Esophagus muscularis mucosa (tissue), 3 donors: ENCODE data around the gene WDR4.
A peak's percentile ranks its signal among the peaks of the same experiment; 100 is the strongest.

Experiments used
- CTCF ChIP-seq, 3 experiments: fragments of 200-600 bp in 2 of 3; fragments of 450-650 bp in 1 of 3; sonication (generic) in 2 of 3; IDR thresholded peaks; one replicate each; pipeline ENCODE4 v1.5.1; 2017 to 2019; ENCODE audit warnings: antibody characterized with exemption in 3 of 3, mild to moderate bottlenecking in 2 of 3, moderate library complexity in 1 of 3
- EP300 ChIP-seq: sonication (generic); formaldehyde crosslinking; IDR thresholded peaks from one replicate; pipeline ENCODE4 v1.6.1; 2017; ENCODE audit warnings: antibody characterized with exemption

DNA sequence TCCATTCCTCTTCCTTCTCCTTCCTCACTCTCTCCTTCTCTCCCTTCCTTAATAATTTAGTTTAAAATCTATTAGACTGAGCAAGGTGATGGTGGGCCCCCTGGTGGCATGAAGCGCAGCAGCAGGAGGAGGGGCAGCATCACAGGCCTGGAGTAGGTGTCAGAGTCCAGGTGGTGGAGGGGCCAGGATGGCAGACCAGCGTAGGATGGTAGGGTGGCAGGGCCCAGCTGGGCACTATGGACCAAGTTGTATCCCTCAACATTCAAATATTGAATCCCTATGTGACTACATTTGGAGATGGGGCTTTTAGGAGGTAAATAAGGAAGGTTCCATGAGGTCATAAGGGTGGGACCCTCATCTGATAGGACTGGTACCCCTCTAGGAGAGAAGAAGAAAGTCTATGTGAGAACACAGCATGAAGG lies 61.0 kb downstream of the WDR4 start:
- TF ChIP-seq CTCF (IDR thresholded peaks at IDR 0.05) (peak; percentile 85 to 95 (median 89)), EP300 (no peak)
